ENCODE results near the gene SLC25A21. TPM values are rescaled to one million over a fixed set of nuclear protein-coding genes. Genes with fewer than 3 reads are reported as not detected.

The SLC25A21 gene
- polyA plus RNA-seq, 1 experiment = 1.5 TPM

GRCh38 chr14:37061697-37062096, 110.7 kb downstream of the SLC25A21 start:
- CTCF ChIA-PET = no interaction called here
- H3K27me3 ChIP-seq (ENCODE audit: control insufficient read depth, insufficient read depth, low read length) = no peaks in the 10 kb centered on the region
- TF ChIP-seq CTCF (IDR thresholded peaks at IDR 0.05; ENCODE audit: low read depth, low read length) = no peak
- H3K4me3 ChIP-seq (ENCODE audit: low read depth, low read length) = no peak overlapping the region
- DNase-seq (ENCODE audit: low read depth, low spot score) = no peak
- POLR2A ChIA-PET = no interaction called here
- H3K9me3 ChIP-seq (ENCODE audit: control insufficient read depth, insufficient read depth, low read length) = no peaks in the 10 kb centered on the region
- no peak overlapping the region for H3K27ac ChIP-seq (ENCODE audit: low read depth, low read length)

GRCh38 chr14:37060496-37061260, 111.7 kb downstream of the SLC25A21 start:
- Histone ChIP-seq H3K9me3 (ENCODE audit: control insufficient read depth, insufficient read depth, low read length) (no peaks in the 10 kb centered on the region), H3K4me3 (ENCODE audit: low read depth, low read length) (no peak overlapping the region), H3K27ac (ENCODE audit: low read depth, low read length) (no peak overlapping the region), H3K27me3 (ENCODE audit: control insufficient read depth, insufficient read depth, low read length) (no peaks in the 10 kb centered on the region)
- ChIA-PET CTCF (no interaction called here), POLR2A (no interaction called here)
- DNase-seq (ENCODE audit: low read depth, low spot score) = no peak
- no peak for TF ChIP-seq CTCF (IDR thresholded peaks at IDR 0.05; ENCODE audit: low read depth, low read length)

GRCh38 chr14:37057776-37058175, 114.6 kb downstream of the SLC25A21 start:
- CTCF ChIA-PET = interaction anchor here (1.0 kb wide), 1 partner anchor 92 kb away, joined by 3 read pairs; no protein-coding TSS in a partner anchor
- Histone ChIP-seq H3K27ac (ENCODE audit: low read depth, low read length) (no peak overlapping the region), H3K27me3 (ENCODE audit: control insufficient read depth, insufficient read depth, low read length) (no peaks in the 10 kb centered on the region), H3K9me3 (ENCODE audit: control insufficient read depth, insufficient read depth, low read length) (no peaks in the 10 kb centered on the region), H3K4me3 (ENCODE audit: low read depth, low read length) (no peak overlapping the region)
- POLR2A ChIA-PET = no interaction called here
- TF ChIP-seq CTCF (IDR thresholded peaks at IDR 0.05; ENCODE audit: low read depth, low read length) = no peak
- DNase-seq (ENCODE audit: low read depth, low spot score) = no peak

GRCh38 chr14:37056473-37056872, 115.9 kb downstream of the SLC25A21 start:
- ChIA-PET CTCF (no interaction called here), POLR2A (no interaction called here)
- H3K27ac ChIP-seq (ENCODE audit: low read depth, low read length) = no peak overlapping the region

More at GRCh38 chr14:37056473-37056872, 115.9 kb downstream of the SLC25A21 start:
- H3K4me3 ChIP-seq (ENCODE audit: low read depth, low read length) = no peak overlapping the region
- peak; percentile 15 for DNase-seq (ENCODE audit: low read depth, low spot score)
- no peak for TF ChIP-seq CTCF (IDR thresholded peaks at IDR 0.05; ENCODE audit: low read depth, low read length)
- no peaks in the 10 kb centered on the region for H3K9me3 ChIP-seq (ENCODE audit: control insufficient read depth, insufficient read depth, low read length)
- no peaks in the 10 kb centered on the region for H3K27me3 ChIP-seq (ENCODE audit: control insufficient read depth, insufficient read depth, low read length)
